ENCODE measurements around the gene ATL3.
A peak's percentile ranks its signal among the peaks of the same experiment; 100 is the strongest.

DNA sequence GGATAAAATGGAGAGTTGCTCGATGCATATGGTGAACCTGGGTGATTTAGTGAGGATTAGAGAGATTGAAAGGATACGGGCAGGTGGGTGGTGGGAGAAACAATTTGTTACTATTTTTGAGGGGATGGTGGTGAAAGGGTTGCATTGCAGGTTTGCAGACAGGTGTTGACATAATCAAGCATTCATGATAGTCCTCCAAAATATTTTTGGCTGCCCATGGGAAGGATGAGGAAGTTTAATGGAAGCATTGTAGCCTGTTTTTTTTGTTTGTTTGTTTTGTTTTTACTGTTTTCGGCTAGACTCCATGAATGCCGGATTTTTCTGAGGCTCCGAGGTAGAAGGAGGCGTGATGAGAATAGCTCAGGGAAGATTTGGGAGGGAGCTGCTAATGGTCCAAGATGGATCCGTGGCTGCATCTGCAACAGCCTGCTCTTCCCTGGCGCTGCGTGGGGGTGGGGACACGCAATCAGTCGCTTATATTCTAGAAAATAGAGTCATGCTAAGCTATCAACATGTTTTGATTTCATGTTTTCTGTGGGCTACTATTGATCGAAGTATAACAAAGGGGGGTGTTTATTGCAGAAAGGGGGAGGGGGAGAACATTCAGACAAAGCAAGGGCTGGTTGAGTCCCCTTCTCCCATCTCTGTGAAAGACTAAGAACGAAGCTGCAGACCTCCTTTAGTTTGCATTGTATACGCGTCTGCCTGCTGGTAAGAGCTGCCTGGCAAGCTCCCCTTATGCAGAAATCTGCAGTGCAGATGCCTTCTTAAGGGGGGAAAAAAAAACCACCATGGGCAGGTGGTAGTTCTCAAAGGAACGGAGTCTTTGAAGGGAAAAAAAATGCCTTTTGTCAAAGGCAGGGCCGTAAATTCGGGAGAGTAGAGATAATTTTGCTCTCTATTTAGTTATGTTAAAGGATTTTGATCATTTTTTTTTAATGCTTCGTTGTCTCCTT lies 11.2 kb upstream of the ATL3 start:
- TF ChIP-seq POLR2A (IDR thresholded peaks at IDR 0.05; ENCODE audit: low read length) (peak; percentile 18), GATA1 (IDR thresholded peaks at IDR 0.05; ENCODE audit: low read depth, low read length) (no peak)

Data from erythroblast (primary cell).